Retinal pigment epithelial cell (primary cell): ENCODE measurements around the gene SKA3.

Experiments
- DNase-seq: peaks from one replicate; pipeline ENCODE4 v3.0.0-alpha.2; 2010; ENCODE audit warnings: low read depth
- H3K4me3 ChIP-seq: 2 replicates; pipeline ENCODE4 v1.5.1; 2011; ENCODE audit warnings: mild to moderate bottlenecking, low read length, control low read depth, moderate library complexity
- CTCF ChIP-seq: conservative IDR thresholded peaks from 2 replicates; pipeline ENCODE4 v1.5.1; 2011; ENCODE audit warnings: low read depth, low read length, control low read depth, inconsistent platforms

SKA3 gene

GRCh38 chr13:21119526-21119925 lies 56.8 kb downstream of the SKA3 start:
- no peak overlapping the region for H3K4me3 ChIP-seq
- no peak for DNase-seq
- no peak for TF ChIP-seq CTCF

- TF ChIP-seq CTCF, result no peak
- DNase-seq, result no peak
- no peak overlapping the region for H3K4me3 ChIP-seq
These were observed 58.2 kb downstream of the SKA3 start for GRCh38 chr13:21118180-21118579.

- no peak for DNase-seq
- no peak for TF ChIP-seq CTCF
- no peak overlapping the region for H3K4me3 ChIP-seq
These were observed 59.1 kb downstream of the SKA3 start for GRCh38 chr13:21117104-21117809.

GRCh38 chr13:21116141-21116540 lies 60.2 kb downstream of the SKA3 start:
- H3K4me3 ChIP-seq, result no peak overlapping the region
- no peak for DNase-seq
- TF ChIP-seq CTCF, result no peak

- TF ChIP-seq CTCF, result no peak
- DNase-seq, result no peak
- no peak overlapping the region for H3K4me3 ChIP-seq
These were observed 61.1 kb downstream of the SKA3 start for GRCh38 chr13:21115231-21115630.

- no peak for TF ChIP-seq CTCF
- H3K4me3 ChIP-seq, result no peak overlapping the region
- DNase-seq, result no peak
These were observed 64.8 kb downstream of the SKA3 start for GRCh38 chr13:21111546-21111945.

- TF ChIP-seq CTCF, result no peak
These were observed 67.2 kb downstream of the SKA3 start for GRCh38 chr13:21109168-21109567.

More at GRCh38 chr13:21109168-21109567, 67.2 kb downstream of the SKA3 start:
- H3K4me3 ChIP-seq, result no peak overlapping the region
- DNase-seq, result no peak
